ENCODE data around the gene RIC3.

RIC3 gene

DNA sequence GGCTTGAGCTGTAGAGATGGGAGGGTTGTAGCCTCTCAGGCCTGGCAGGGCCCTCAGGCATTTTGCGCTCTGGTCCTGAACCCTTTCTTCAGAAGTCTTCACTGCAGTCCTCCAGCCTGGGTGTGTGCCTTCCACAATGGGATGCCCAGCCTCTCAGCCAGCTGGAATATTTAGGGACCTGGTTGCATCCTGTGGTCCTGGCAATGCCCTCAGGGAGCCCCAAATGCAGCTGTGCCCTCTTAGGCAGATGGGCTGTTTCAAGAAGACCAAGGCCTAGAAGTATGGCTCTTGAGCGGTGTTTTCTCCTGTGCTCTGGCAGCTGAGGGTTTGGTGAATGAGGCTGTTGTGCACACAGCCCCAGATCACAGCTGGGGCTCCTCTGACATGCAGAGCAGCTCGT, 81.1 kb downstream of the RIC3 start:
- no peak for DNase-seq (ENCODE audit: low read depth in 2 of 3, low spot score in 2 of 3)

DNA sequence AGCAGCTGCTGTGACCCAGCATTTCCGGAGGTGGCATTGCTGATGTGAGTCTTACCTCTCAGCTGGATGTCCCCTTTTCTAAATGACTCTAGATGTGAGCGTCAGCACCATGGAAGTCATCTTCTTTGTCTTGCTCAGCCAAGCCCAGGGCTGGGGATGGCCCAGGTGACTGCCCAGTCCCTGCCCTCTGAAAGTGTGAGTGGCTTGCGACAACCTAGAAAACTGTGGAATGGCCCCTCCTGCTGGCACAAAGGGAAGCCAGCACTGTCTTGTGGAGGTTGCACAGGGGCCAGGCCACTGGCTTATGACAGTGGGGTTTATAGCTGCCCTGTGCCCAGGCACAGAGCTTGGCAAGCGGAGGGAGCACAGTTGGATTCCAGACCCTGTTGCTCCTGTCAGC, 81.6 kb downstream of the RIC3 start:
- DNase-seq (ENCODE audit: low read depth in 2 of 3, low spot score in 2 of 3) = no peak

DNA sequence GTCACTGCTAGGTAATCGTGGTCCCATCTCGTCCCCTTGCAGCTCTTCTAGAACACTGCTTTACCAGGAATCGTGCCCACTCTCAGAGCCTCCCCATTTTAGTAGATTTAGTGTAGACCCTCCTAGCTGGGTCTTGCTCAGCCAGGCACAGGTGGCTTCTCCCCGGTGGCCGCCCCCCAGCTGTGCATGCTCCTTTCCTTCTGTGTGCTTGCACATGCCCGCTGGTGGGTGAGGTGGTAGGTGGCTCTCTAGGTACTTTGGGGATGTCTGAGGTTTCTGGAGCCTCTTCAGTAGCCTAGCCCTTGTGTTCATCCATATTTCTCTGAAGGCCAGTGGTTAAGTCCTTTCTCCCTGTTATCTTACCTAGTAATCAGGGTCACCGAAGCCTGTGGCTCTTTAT, 82.3 kb downstream of the RIC3 start:
- no peak for DNase-seq (ENCODE audit: low read depth in 2 of 3, low spot score in 2 of 3)

DNA sequence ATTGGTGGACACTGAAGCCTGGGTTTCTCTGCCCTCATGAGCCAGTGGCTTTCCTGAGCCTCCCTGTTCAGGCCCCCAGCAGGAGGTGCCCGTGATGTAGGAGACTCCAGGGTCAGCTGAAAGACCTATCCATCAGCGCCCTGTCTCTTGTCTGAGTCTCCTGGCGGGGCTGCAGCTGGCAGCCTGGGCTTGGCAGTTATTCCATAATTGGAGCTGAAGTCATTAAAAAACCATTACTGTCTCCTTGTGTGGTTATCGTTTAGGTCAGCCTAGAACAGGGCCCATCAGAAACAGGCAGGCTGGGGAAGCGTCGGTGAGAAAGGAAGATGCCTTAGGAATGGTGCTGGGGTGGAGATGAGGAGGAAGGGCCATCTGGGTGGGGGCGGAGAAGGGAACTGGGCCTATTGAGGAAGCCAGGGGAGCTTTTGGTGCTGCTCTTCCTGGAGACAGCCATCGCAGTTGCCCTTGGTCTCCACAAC, 82.8 kb downstream of the RIC3 start:
- no peak for DNase-seq (ENCODE audit: low read depth in 2 of 3, low spot score in 2 of 3)

DNA sequence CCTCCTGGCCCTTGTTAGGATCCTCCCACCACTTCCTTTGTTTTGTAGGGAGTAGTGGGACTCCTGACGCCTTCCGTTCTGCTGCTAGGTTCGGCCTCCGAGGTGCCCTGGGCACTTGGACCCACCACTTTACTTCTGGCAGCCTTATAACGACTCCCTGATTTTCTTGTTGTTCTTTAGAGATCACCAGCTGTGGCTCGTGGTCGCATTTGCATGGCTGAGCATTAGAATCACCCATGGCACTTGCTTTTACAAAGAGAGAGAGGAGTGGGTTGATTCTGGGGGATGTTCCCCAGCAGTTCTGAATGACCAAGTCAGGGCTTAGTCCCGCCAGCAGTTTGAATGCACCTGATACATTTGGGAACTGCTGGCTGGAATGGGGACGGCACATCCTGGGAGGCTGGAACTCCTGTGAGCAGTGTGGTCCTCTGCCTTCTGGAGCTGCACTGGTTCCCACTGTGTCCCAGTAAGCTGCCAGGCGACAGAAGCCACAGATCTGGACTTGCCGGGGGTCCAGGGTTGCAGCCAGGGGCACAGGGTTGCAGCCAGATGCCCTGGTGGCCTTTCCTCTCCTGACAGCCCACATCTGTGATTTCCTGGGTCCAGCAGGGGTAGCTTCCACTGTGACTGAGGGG, 83.7 kb downstream of the RIC3 start:
- no peak for DNase-seq (ENCODE audit: low read depth in 2 of 3, low spot score in 2 of 3)

DNA sequence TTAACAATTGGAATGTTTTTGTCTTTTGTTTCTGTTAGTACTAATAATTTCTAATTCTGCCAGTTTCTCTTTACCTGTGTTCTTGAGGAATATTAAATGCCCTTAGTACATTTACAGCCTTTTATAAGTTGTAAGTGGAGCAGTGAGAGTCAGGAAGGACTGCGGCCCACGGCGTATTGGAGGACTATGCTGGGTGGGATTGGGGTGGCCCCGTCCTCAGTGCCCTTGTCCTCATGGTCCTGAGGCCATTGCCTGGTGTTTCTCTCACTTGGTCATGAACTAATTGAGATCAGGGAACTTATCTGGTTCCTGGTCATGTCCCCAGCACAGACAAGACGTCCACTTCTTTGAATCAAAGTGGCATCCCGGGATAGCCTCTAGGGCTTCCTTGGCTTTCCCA, 84.5 kb downstream of the RIC3 start:
- no peak for DNase-seq (ENCODE audit: low read depth in 2 of 3, low spot score in 2 of 3)

DNA sequence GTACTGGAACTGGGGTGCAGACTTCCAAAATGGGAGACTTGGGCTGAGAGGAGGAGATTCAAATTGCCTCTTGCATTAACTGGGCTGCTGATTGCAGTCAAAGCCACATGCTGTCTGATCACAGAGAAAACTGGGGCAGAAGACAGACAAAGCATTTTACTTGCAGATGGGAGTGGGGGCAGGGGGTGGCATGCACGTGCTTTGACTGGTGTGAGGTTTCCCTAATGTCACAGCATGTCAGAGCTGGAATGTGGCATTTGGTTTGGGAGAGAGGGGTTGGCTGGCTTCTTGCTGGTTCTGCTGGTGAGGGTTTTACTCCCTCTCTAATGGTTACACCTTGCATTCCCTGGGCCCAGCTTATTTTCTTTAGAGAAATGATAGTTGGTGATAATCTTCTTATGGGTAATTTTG, 84.9 kb downstream of the RIC3 start:
- no peak for DNase-seq (ENCODE audit: low read depth in 2 of 3, low spot score in 2 of 3)

DNA sequence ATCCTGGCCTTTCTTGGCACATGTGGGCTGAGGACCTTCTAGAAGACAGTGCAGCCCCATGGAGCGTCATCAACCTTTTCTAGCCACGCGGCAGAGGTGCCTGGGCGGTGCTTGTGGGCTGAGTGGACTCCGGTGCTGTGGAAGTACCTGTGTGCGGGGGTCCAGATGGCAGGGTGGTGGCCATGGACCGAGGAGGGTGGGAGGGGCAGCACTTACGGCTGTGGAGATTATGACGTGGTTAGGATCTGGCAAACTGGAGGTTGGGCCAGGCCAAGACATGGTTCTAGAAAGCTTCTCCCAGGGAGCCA, 85.8 kb downstream of the RIC3 start:
- no peak for DNase-seq (ENCODE audit: low read depth in 2 of 3, low spot score in 2 of 3)

DNA sequence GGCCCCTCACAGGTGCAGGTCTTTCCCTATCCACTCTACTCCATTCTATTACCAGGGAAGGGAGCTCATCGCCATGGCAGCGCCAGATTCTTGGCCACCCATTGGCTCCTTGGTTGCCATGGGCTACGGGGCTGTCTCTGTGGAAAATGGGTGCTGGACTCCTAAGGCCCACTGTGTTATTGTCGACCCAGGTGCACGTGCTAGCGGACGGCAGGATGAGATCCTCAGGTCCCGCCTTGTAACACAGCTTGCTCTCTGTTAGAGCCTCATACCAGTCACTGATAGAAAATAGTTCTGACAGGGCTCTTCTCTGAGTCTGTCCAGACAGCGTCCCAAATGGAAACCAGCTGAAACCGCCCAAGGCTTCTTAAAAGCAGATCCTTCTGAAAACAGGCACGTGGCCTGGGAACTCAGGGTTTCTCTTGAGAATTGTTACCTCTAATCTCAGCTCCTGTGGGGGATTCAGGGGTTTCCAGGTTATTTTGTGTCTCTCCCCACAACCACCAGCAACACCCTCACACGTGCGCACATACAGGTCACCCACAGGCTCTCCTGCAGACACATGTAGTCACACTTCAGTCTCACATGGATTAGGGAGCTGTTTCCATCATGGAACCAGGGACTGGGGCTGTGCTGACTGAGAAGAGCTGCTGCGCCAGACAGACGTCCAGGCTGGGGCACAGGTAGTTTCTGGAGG, 86.3 kb downstream of the RIC3 start:
- no peak for DNase-seq (ENCODE audit: low read depth in 2 of 3, low spot score in 2 of 3)

DNA sequence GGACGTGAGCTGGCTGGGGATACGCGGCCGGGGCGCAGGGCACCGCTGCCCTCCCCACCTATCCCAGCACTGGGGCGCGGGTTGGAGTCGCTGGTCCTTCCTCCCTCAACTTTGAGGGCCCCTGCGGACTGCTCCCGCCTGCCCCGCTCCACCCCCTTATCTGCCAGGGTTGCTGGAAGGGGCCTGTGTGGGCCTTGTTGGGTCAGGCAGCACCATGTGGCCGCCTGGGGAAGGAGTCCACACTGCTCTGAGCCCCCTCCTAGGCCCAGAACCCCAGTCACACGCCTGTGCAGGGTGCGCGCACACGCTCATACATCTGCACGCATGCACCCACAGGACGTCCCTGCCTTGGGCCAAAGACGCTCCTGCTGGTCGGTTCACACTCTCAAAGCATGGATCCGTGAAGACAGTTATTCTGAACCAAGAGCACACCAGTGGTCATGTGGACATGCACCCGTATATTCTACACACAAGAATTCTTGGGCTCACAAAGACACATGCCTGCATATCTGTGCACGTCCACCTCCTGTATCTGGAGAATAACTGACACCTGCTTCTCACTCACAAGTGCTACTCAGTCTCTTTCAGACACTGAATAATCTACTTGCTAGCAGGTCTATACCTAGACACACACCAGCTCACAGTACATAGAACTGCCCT, 87.1 kb downstream of the RIC3 start:
- DNase-seq (ENCODE audit: low read depth in 2 of 3, low spot score in 2 of 3) = no peak

DNA sequence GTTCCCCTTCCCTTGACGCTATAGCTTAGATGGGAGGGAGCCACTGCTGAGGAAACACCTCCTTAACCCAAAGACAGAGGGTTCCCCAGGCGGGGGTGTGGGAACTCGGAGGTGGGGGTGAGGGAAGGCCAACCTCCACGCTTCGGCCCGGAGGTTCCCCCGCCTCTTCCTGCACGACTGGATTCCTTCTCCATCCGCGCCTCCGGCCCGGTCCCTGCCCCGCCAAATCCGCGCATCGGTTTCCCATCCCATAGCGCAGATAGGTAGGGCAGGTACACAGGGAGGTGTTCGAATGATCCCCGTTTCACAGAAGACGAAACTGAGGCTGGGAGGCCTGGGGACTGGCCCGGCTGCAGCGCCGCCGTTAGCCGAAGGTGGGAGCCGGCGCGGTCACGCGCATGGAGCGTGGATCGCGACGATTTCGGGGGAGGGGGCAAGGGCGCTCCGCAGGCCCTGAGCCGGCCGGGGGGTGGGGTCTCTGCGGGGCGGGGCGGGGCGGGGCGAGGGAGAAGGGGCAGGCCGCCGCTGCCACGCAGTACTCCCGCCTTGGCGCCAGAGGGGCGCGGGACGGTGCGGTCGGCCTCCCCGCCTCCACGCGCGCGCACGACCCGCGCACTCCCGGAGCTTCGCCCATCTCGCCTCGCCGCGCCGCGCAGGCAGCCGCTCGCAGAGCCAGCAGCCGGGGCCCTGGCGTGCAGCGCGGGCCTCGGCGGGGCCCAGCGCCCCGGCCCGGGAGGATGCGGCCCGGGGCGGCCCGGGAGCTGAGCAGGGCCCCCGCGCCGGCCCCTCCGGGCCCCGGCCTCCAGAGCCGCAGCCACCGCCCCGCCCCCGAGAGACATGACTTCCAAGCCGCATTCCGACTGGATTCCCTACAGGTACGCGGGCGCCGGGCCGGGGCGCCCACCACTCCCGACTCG, 87.9 kb downstream of the RIC3 start, which contains the start of gene TUB:
Gene TUB (plus strand): TSS at position 538 of the 917 bp plus-strand sequence. CDS start 300 bp downstream, at position 838.
- no peak for DNase-seq (ENCODE audit: low read depth in 2 of 3, low spot score in 2 of 3)

DNA sequence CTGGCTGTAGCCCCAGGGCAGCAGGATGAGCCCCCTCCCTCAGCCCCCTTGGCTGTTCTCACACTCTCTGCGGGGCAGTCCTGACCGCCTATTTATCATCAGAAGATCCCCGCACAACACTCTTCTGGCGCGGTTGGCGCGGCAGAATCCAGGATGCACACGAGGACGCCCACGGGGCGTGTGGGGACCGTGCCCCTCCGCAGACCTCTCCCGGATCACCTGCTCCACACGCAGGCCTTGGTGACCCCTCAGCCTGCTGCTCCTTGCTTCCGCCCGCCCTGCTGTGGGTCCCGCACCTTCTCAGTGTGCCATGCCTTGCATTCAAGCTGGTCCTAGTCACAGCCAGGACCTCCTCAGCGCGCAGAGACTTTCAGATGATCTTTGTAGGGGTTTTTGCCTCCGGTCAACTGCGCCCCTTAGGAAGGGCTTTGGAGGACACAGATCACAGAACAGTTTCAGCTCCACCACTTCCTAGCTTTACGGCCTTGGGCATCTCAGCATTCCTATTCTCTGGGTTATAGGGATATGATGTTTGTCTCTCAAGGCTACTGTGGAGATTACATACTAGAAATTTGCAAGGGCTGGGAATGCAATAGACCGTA, 88.7 kb downstream of the RIC3 start:
- no peak for DNase-seq (ENCODE audit: low read depth in 2 of 3, low spot score in 2 of 3)

DNA sequence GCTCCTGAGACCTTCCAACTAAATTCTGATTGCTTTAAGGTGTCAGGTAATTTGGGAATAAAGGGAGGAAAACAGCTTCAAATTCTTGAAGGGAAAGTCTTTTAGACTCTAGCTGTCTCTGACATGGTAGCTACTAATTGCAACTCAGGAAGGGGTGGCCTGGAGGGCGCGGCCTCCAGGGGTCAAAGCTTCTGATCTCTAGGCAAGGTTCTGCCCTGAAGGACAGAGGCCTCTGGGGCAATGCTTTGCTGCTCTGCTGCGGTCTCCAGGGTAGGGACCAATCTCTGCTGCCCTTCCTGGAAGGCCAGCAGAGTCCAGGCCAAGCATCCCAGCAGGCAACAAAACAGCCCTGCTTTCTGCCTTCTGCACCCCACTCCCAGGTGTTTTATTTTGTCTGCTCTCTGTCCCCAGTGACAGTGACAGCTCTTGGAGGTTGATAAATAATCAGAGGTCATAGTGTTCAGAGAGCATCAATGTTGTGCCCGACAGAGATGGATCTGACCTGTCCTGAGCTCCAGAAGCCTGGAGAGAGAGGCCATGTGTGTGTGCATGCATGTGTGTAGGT, 89.6 kb downstream of the RIC3 start:
- DNase-seq (ENCODE audit: low read depth in 2 of 3, low spot score in 2 of 3) = no peak

DNA sequence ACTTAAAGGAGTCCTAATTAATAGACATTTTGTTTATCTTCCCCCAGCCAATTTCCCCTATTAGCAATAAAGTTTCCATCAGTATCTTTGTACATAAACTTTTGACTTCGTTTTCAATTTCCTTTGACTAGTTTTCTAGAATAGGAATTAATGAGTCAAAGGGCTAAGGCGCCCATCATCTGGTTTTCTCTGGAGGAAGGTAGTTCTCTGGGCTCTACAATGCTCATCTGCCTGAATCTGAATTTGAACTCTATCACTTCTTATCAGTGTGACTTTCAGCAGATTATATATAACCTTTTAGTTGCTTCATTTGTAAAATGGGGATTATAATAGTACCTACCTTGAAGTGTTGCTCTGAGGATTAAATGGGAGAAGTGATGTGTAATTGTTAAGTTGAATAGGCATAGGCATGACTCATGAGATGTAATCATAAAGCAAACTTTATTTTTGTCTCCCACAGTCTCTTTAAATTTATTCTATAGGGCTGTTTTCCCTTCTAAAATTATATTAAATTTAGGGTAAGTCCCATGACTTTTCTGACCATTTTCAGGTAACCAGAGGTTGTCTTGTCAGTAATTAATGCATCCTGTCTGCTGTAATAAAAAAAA, 93.6 kb downstream of the RIC3 start:
- DNase-seq (ENCODE audit: low read depth in 2 of 3, low spot score in 2 of 3) = no peak

DNA sequence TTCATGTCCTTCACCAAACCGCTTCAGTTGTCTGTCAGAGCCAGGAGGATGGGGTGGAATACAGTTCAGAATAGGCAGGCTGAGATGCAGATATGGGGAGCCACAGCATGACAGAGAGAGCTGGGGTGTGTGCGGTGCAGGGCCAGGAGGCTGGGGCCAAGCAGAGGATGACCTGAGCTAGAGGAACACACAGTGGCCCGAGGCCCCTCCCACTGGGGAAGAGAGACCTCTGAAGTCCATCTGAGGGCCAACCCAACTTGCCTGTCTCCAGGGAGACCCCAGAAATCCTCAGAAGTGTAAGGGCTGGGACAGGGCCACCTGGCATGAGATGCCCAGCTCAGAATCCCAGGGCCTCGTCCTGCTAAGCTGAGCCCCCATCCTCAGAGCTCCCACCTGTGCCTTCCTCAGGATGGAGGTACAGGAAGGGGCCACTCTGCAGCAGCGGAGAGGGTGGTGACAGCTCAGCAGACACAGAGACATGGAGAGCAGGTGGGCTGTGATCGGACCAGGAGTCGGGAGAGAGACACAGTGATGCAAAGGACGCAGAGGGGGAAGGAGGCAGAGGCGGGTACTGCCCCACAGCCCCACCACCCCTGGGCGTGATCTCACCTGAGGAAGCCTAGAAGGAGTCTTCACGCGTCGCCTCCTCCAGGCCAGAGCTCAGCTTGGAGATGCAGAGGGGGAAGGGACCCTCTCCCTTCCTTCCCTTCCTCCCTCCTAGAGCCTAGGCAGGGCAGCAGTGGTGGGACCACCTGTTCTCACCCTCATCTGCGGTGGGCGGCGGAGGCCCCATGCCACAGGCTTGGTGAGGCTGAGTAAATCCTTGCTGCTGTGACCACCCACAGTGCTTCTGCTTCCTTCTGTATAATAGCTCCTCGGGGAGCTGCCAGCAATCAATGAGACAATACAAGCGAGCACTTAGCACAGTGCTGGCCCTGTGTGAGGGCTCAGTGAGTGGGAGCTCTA, 96.9 kb downstream of the RIC3 start:
- no peak for DNase-seq (ENCODE audit: low read depth in 2 of 3, low spot score in 2 of 3)

DNA sequence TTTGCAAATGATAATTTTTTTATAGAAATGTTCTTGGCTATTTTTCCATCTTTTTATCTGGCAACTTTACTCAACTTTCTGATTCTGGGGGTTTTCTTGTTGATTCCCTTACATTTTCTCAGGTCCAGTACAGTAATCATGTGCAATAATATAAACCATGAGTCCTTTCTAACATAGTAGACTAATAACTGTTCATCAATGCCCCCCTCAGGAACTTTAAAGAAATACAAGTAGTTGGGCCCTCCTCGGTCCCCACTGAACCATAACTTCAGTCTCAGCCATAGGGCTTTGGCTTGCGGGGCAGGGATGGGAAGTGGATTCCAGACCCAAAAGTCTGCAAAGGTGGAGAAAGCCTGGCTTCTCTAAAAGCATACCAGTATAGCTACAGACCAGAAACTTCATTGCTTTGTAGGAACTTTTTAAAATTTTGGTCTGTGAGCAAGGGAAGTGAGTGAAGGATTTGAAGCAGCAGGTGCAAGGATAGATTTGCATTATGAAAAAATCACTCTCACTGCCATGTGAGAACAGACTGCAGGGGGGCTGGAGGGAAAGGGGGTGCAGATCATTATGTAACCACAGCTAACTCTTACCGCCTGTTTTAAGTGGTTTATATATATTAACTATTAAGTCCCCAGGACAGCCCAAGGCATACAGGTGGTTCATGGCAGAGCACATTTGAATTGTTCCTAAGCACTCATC, 98.3 kb downstream of the RIC3 start:
- no peak for DNase-seq (ENCODE audit: low read depth in 2 of 3, low spot score in 2 of 3)

DNA sequence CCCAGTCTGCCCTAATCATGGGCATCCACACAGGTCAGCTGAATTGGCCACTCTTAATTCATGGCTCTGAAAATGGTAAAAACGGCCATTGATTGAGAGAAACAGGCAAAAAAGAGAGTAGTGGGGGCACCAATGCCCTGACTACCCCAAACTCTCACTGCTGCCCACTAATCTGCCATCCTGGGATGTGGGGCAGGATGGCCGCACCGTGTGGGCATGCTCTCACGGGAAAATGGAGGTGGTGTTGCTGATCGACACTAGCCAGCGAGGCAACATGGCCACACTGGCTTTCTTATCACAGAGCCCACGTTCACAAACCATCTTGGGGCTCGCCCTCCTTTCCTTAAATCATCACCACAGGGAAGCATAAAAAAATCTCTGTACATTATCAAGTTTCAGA, 99.1 kb downstream of the RIC3 start:
- DNase-seq (ENCODE audit: low read depth in 2 of 3, low spot score in 2 of 3) = no peak

DNA sequence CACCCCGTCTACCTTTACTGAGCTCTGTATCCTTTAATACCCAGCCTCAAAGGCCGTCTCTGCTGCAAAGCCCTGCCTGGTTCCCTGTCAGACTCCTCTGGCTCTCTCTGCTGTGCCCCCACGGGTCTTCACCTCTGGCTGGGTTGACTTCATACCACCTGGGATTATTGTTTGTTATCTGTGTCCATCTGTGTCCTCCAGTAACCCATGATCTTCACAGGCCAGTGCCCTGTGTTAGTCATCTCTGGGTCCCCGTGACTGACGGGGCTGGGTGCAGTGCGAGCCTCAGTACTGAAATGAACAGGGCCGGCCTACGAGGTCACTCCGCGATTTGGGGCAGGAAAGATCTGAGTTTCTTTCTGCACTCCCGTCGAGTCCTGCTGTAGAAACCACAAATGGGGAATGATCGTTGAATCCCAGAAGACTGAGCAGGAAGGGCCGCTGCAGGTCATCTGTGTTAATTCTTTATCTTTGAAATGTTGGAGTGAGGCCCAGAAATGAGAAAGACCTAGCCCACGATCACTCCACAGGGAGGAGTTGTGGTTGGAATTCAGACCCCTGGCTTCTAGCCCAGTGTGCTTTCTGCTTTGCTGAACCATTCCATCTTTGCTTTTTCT, 100.1 kb downstream of the RIC3 start:
- no peak for DNase-seq (ENCODE audit: low read depth in 2 of 3, low spot score in 2 of 3)

Measured in activated CD8-positive, alpha-beta memory T cell treated with anti-CD3 and anti-CD28 coated beads for 48 hours (primary cell).